Bronchial epithelial cell (primary cell): Measurements from ENCODE around the gene TSPAN18. TPM values are rescaled to one million over a fixed set of nuclear protein-coding genes. Genes with fewer than 3 reads are reported as not detected.

Experiments
- DNase-seq: peaks from one replicate; pipeline ENCODE4 v3.0.0-alpha.2; 2010; ENCODE audit warnings: low read depth
- FAIRE-seq: peaks from 2 replicates; lab custom pipeline; 2011; peaks lifted over from hg19 to GRCh38; lab: Jason Lieb, UNC
- H3K27me3 ChIP-seq: 2 replicates; pipeline ENCODE4 v1.5.1; 2011; ENCODE audit warnings: low read length; ENCODE audit not compliant: control insufficient read depth, insufficient read depth
- H3K36me3 ChIP-seq: 2 replicates; pipeline ENCODE4 v1.5.1; 2011; ENCODE audit warnings: low read length; ENCODE audit not compliant: control insufficient read depth, insufficient read depth
- H3K4me3 ChIP-seq: 2 replicates; pipeline ENCODE4 v1.5.1; 2011; ENCODE audit warnings: mild to moderate bottlenecking, low read depth, low read length, control low read depth
- total RNA-seq: library from RNA; depleted of rRNA; stranded (reverse); fragments of >200 nt; gene quantifications from 2 replicates; pipeline ENCODE4 v1.2.1, GENCODE V29; 2014
- TF ChIP-seq, protein P1 (sequence below): IDR thresholded peaks from 2 replicates; pipeline ENCODE4 v1.5.1; 2011; ENCODE audit warnings: mild to moderate bottlenecking, moderate library complexity, low read length, control low read depth, inconsistent platforms; ENCODE audit not compliant: insufficient read depth, severe bottlenecking

The TSPAN18 gene
- total RNA-seq, 1 donor from 2014 or later: not detected

DNA sequence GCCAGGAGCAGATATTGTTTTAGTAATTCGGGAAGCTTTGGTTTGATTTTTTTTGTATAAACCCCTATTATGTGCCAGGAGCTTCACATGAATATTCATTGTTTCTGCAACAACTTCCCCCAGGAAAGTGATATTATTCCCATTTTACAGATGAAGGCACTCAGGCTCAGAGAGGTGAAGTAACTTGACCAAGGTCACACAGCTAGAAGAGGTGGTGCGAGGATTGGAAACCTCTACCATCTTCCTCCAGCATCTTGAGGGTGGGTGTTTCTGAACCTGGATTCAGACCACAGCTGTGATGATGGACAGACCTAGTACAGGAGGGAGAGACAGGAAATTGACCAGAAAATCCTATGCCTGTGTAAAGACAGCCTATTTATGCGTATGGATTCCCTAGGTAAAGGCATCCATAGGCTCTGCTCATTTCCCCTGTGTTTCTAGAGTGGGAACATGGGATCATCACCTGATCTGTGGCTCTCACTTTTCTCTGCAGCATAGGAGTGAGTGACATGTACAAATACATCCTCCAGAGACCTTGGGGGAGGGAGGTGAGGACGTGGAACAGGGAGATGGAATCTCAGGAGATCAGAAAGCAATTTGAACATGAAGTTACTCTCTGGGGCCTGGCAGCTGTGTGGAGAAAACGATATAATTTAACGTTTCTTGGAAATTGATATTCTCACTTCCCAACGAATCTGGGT is 81.4 kb downstream of the TSPAN18 start:
- H3K27me3 ChIP-seq: peaks cover 5% of the 10 kb centered on the region
- DNase-seq (no peak), FAIRE-seq (no peak)
- TF ChIP-seq, protein P1, sequence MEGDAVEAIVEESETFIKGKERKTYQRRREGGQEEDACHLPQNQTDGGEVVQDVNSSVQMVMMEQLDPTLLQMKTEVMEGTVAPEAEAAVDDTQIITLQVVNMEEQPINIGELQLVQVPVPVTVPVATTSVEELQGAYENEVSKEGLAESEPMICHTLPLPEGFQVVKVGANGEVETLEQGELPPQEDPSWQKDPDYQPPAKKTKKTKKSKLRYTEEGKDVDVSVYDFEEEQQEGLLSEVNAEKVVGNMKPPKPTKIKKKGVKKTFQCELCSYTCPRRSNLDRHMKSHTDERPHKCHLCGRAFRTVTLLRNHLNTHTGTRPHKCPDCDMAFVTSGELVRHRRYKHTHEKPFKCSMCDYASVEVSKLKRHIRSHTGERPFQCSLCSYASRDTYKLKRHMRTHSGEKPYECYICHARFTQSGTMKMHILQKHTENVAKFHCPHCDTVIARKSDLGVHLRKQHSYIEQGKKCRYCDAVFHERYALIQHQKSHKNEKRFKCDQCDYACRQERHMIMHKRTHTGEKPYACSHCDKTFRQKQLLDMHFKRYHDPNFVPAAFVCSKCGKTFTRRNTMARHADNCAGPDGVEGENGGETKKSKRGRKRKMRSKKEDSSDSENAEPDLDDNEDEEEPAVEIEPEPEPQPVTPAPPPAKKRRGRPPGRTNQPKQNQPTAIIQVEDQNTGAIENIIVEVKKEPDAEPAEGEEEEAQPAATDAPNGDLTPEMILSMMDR: no peak
- no peaks in the 10 kb centered on the region for H3K36me3 ChIP-seq
- H3K4me3 ChIP-seq: no peak overlapping the region

DNA sequence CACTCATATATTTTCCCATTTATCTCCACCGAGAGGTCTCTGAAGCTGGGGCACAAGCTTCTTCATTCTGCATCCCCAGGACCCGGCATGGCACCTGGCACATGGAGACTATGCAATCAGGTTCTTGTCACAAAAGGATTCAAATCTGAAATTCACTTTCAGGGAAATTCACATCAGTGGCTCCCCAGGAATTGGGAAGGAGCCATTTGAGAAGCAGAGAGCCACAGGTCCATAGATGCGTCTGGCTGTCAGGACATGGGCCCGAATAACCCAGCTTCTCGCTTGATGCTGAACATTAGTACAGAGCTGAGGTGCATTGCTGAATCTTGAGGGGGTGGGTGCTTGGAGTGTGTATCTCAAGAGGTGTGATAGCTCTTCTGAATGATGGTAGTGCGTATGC is 82.5 kb downstream of the TSPAN18 start:
- Histone ChIP-seq H3K36me3 (no peaks in the 10 kb centered on the region), H3K4me3 (no peak overlapping the region), H3K27me3 (peaks cover 3% of the 10 kb centered on the region)
- DNase-seq: no peak
- TF ChIP-seq, protein P1: no peak
- FAIRE-seq: no peak

- no peak overlapping the region for H3K4me3 ChIP-seq
- H3K36me3 ChIP-seq: no peaks in the 10 kb centered on the region
- H3K27me3 ChIP-seq: peaks cover 3% of the 10 kb centered on the region
- DNase-seq (peak; percentile 73), FAIRE-seq (no peak)
- TF ChIP-seq, protein P1: no peak
These were observed 85.2 kb downstream of the TSPAN18 start for GRCh38 chr11:44811841-44812448.

GRCh38 chr11:44812971-44813370 is 86.2 kb downstream of the TSPAN18 start:
- FAIRE-seq (no peak), DNase-seq (no peak)
- TF ChIP-seq, protein P1: no peak
- Histone ChIP-seq H3K36me3 (no peaks in the 10 kb centered on the region), H3K4me3 (no peak overlapping the region), H3K27me3 (peaks cover 3% of the 10 kb centered on the region)

GRCh38 chr11:44813401-44813800 is 86.6 kb downstream of the TSPAN18 start:
- peaks cover 1% of the 10 kb centered on the region for H3K27me3 ChIP-seq
- no peak for DNase-seq
- no peak overlapping the region for H3K4me3 ChIP-seq
- no peaks in the 10 kb centered on the region for H3K36me3 ChIP-seq
- TF ChIP-seq, protein P1: no peak
- FAIRE-seq: no peak
